Measurements from ENCODE around the gene CNPY1.

CNPY1 gene

DNA sequence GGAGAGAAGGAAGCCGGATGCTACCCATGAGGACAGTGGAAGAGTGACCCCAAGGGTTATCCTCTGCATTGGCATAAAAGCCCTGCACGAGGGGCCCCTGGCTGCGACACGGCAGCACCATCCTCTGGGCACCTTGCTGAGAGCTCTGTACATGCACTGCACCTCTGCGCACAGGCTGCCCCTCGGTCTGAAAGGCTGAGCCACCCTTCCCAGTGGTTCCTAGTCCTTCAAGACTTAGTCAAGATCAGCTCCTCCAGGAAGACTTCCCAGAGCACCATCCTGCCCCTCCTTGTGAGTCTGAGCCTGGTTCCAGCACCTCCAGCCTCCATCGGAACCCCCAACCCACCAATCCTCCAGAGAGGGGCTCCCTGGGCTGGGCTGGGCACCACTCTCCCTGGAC, 37.9 kb upstream of the CNPY1 start:
- TF ChIP-seq, protein P1, sequence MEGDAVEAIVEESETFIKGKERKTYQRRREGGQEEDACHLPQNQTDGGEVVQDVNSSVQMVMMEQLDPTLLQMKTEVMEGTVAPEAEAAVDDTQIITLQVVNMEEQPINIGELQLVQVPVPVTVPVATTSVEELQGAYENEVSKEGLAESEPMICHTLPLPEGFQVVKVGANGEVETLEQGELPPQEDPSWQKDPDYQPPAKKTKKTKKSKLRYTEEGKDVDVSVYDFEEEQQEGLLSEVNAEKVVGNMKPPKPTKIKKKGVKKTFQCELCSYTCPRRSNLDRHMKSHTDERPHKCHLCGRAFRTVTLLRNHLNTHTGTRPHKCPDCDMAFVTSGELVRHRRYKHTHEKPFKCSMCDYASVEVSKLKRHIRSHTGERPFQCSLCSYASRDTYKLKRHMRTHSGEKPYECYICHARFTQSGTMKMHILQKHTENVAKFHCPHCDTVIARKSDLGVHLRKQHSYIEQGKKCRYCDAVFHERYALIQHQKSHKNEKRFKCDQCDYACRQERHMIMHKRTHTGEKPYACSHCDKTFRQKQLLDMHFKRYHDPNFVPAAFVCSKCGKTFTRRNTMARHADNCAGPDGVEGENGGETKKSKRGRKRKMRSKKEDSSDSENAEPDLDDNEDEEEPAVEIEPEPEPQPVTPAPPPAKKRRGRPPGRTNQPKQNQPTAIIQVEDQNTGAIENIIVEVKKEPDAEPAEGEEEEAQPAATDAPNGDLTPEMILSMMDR (IDR thresholded peaks at IDR 0.05), result no peak

DNA sequence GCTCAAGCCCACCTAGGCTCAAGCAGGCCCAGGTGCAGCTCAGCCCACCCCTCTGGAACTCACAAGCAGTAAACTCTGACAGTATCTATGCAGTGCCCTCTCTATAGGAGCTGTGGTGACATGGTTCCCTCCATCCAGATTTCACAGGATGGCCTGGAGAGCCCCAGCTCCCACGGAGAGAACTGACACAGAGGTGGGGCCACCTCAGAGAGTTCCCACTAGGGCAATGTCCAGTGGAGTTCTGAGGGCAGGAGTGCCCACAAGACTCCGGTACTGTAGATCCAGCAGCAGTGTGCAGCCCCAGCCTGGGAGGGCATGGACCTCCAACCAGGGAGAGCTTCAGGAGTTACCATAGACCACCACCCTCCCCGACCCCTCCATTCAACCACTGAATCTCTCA, 37.3 kb upstream of the CNPY1 start:
- TF ChIP-seq, protein P1 (IDR thresholded peaks at IDR 0.05), result no peak

DNA sequence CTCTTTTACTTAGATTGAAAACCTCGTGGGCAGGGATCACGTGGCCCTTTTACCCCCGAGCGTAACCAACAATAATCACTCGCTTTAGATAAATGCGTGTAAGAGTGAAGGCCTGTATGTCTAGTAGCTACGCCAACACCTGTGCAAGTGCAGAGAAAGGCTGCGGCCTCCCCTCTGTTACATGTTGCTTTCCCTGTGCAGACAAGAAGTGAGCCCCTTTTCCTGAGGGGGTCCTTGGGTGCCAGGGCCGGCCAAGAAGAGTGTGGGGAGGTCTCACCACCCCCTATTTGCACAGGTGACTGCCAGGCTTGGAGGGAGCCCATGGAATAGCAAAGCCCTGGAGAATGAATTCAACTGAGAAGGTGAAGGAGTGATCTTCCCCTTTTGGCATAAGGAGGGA, 35.6 kb upstream of the CNPY1 start:
- TF ChIP-seq, protein P1 (IDR thresholded peaks at IDR 0.05), result no peak

DNA sequence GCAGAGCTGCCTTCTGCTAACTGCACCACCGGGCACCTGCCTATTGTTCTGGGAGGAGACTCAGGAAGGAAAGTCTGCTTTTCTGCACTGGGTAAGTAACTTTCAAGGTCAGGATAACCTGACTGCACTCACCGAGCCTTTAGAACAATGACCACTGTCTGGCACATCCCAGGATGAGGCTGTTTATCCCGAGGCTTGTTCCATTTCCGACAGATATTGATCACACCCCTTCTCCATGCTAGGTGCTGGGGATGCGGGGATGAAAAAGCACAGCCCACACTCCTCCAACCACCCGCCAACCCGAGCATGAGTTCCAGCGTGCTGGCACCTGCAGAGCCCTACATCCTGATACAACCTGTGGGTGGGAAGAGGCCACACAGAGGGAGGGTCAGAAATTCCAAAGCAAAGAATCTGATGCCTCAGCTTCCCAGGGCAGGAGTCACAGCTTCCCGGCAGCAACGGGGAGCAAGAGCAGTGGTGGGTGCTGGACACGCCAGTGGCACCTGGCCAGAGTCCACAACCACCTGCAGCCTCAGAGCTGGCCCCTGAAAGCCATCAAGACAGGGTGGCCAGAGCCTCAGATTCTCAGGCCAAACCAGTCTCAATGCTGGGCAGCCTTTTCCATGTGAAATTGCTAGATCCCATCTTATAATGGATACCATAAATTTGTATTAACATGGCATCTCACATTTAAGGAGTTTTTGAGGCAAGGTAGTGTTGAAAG, 34.9 kb upstream of the CNPY1 start:
- TF ChIP-seq, protein P1 (IDR thresholded peaks at IDR 0.05), result no peak

DNA sequence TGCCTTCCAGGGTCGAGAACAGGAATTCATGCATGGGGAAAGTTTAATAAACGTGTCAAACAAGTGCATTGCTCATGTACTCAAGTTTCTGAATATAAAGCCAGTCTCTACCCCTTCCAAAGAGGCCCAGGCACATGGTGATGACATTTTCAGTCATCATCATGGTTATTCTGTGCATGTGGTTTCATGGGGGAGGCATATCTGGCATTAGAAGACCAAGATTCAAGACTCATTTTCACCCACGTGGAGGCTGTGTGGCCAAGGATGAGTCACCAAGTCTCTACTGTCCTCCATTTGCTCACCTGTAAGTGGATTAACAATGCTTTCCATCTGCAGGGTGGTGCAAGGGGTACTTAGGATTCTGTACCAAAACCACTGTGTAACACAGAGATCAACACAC, 34.0 kb upstream of the CNPY1 start:
- TF ChIP-seq, protein P1 (IDR thresholded peaks at IDR 0.05), result no peak

DNA sequence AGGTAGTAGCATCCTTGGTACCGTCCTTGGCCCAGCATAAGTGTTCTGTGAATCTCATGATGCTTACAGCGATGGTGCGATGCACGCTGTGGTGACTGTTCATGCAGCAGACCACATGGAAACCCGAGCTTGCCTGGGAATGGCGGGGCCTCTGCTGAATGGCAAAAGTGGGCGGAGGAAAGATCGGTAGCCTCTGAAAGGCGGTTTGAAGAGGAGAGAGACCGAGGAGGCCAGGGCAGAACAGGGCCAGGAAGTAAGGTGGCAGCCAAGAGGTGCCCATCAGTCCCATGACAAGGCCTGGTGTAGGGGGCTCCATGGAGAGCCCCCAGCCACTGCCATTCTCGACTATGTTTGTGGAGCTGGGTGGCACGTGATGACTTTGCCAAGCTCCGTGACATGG, 33.2 kb upstream of the CNPY1 start:
- TF ChIP-seq, protein P1 (IDR thresholded peaks at IDR 0.05), result no peak

DNA sequence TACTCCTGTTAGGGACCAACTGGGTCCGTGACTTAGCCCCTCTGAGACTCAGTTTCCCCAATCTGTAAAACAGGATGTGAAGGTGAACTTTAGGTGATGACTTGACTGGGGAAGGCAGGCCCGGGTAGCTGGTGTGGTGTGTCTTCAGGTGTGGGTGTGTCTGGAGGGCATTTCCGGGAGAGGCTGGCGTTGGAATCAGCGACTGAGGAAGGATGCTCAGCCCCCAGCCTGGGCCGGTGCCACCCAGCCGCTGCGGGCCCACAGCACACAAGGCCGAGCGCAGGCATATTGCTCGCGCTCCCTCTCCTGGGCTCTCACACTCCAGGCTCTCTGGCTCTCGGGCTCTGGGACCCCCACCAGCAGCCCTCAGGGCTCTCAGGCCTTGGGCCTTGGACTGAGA, 31.7 kb upstream of the CNPY1 start:
- TF ChIP-seq, protein P1 (IDR thresholded peaks at IDR 0.05), result no peak

DNA sequence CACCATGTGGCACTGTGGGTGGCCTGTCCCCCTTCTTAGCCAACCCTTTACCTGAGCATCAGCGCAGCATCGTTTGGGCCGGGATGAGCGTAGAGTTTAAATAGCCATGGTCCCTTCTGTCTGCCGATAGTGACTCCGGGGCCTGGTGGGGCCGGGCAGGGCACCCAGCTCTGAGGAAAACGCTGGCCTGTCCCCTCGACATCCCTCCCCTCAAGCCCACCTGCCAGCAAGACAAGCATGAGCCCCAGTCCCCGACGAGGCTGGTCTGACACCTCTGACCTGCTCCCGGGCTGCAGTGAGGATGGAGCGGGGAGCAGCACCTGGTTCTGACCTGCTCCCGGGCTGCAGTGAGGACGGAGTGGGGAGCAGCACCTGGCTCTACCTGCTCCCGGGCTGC, 31.1 kb upstream of the CNPY1 start:
- TF ChIP-seq, protein P1 (IDR thresholded peaks at IDR 0.05), result no peak

Data from LNCAP (cell line).